Measurements from ENCODE around the gene NPHS1. TPM values are rescaled to one million over a fixed set of nuclear protein-coding genes. Genes with fewer than 3 reads are reported as not detected.

Gene NPHS1
- total and polyA plus RNA-seq, 2 of the 8 experiments (the other 6 are each of a cell fraction or from before 2014, with no cell fraction given): 1.3 to 1.4 TPM

- Histone ChIP-seq H4K8ac (ENCODE audit: extremely low read depth, insufficient read depth, low read length) (no peak overlapping the region), H3K4me2 (ENCODE audit: insufficient read depth in 1 of 2, low read depth in 2 of 2, low read length in 2 of 2) (peak overlapping the region in 1 of 2 experiments; percentile 45; a peak in 3 of 4 replicates), H2BK20ac (ENCODE audit: low read length) (no peak overlapping the region), H3K9ac (replicated peaks in 1 of 4; ENCODE audit: extremely low read depth in 1 of 4, low read depth in 3 of 4, low read length in 3 of 4) (no peak overlapping the region), H3K23ac (ENCODE audit: insufficient read length) (no peak overlapping the region), H2BK5ac (ENCODE audit: low read depth, low read length) (no peak overlapping the region), H3K9me3 (ENCODE audit: insufficient read depth in 2 of 2, low read depth in 1 of 2, low read length in 1 of 2) (no peaks in the 10 kb centered on the region), H2BK12ac (ENCODE audit: low read depth, low read length) (no peak overlapping the region), H3K79me1 (ENCODE audit: low read depth, low read length) (no peaks in the 10 kb centered on the region; the same call in 1 of the 2 replicates), H4K91ac (replicated peaks; ENCODE audit: insufficient read length, low read length) (no peak overlapping the region), H2BK15ac (ENCODE audit: low read length) (peak overlapping the region; percentile 95; the same call in 1 of the 2 replicates), H4K20me1 (replicated peaks in 1 of 2; ENCODE audit: control insufficient read depth in 1 of 2, insufficient read depth in 2 of 2, low read length in 2 of 2) (peaks cover 0 to 12% of the 10 kb centered on the region in 2 experiments), H2AFZ (ENCODE audit: low read length) (no peak overlapping the region), H3K18ac (ENCODE audit: extremely low read depth, low read length) (no peak overlapping the region), H4K5ac (ENCODE audit: insufficient read length, low read depth, low read length) (no peak overlapping the region), H3K4me3 (ENCODE audit: extremely low read depth in 1 of 4, insufficient read depth in 2 of 4, low read depth in 3 of 4, low read length in 4 of 4) (no peak overlapping the region; a peak in 1 of 8 replicates), H3K14ac (ENCODE audit: insufficient read length) (no peak overlapping the region), H2BK120ac (replicated peaks; ENCODE audit: low read depth, low read length) (no peak overlapping the region), H3K27ac (ENCODE audit: low read depth, low read length) (no peak overlapping the region), H3K27me3 (replicated peaks in 1 of 4; ENCODE audit: control insufficient read depth in 3 of 4, extremely low read depth in 1 of 4, insufficient read depth in 3 of 4, low read length in 3 of 4) (peaks cover 0 to 5% (median 2%) of the 10 kb centered on the region in 4 experiments; a peak in 3 of 7 replicates), H3K4me1 (replicated peaks in 1 of 4; ENCODE audit: control insufficient read depth in 3 of 4, insufficient read depth in 4 of 4, low read length in 3 of 4) (peaks cover 0 to 26% (median 14%) of the 10 kb centered on the region in 4 experiments; a peak in 6 of 7 replicates), H3K56ac (replicated peaks; ENCODE audit: insufficient read length, low read depth, low read length) (no peak overlapping the region), H3K23me2 (ENCODE audit: low read depth, low read length) (peaks cover 11% of the 10 kb centered on the region), H3K4ac (replicated peaks; ENCODE audit: insufficient read length, low read depth, low read length) (no peak overlapping the region), H3K36me3 (ENCODE audit: control insufficient read depth in 2 of 4, insufficient read depth in 4 of 4, low read length in 3 of 4) (no peaks in the 10 kb centered on the region), H2AK5ac (ENCODE audit: low read depth, low read length) (0 out of 2 replicates have a peak overlapping the region, but pooled peaks have one; percentile 45), H3K79me2 (ENCODE audit: control insufficient read depth in 1 of 2, insufficient read depth in 2 of 2, low read length in 2 of 2) (no peaks in the 10 kb centered on the region)
- FAIRE-seq (no peak), DNase-seq (ENCODE audit: low read depth in 1 of 2, low spot score in 2 of 2) (peak in 1 of 2 experiments; percentile 75)
- WGBS, 2 experiments (ENCODE audit: extremely low coverage in 1 of 2, insufficient coverage in 1 of 2, insufficient read length in 1 of 2, insufficient replicate concordance in 2 of 2, low coverage in 1 of 2, low lambda C conversion rate in 2 of 2, missing lambda C conversion rate in 1 of 2): 38% methylated on average over 9 of the region's 9 CpGs; no CpG with 5 or more reads in 1 of the 2 experiments
- POLR2A ChIA-PET (ENCODE audit: partially characterized antibody): interaction anchor here (1.0 to 1.8 kb wide), 3 partner anchors 17 to 41 kb away, joined by 3 to 4 read pairs (median 4); no protein-coding TSS in a partner anchor
- CTCF ChIA-PET (ENCODE audit: partially characterized antibody): interaction anchor here (0.8 to 1.1 kb wide), 3 partner anchors 34 to 38 kb away, joined by 3 to 5 read pairs (median 4); no protein-coding TSS in a partner anchor
- TF ChIP-seq GTF2F1 (IDR thresholded peaks at IDR 0.05; ENCODE audit: borderline replicate concordance, low read depth, low read length): no peak
- TF ChIP-seq TAF7 (optimal IDR thresholded peaks at IDR 0.05; ENCODE audit: borderline replicate concordance, low read depth, low read length): no peak
- TF ChIP-seq, protein P1, sequence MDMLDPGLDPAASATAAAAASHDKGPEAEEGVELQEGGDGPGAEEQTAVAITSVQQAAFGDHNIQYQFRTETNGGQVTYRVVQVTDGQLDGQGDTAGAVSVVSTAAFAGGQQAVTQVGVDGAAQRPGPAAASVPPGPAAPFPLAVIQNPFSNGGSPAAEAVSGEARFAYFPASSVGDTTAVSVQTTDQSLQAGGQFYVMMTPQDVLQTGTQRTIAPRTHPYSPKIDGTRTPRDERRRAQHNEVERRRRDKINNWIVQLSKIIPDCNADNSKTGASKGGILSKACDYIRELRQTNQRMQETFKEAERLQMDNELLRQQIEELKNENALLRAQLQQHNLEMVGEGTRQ (IDR thresholded peaks at IDR 0.05; ENCODE audit: low read length): no peak
- no peak for TF ChIP-seq JUND (IDR thresholded peaks at IDR 0.05; ENCODE audit: low read length)
- TF ChIP-seq SUZ12 (IDR thresholded peaks at IDR 0.05; ENCODE audit: low read length): no peak
- TF ChIP-seq HDAC6 (IDR thresholded peaks at IDR 0.05; ENCODE audit: low read depth, low read length): no peak
- no peak for TF ChIP-seq POLR2A (IDR thresholded peaks at IDR 0.05; ENCODE audit: control extremely low read depth in 1 of 2, low read depth in 2 of 2, low read length in 2 of 2)
- TF ChIP-seq SRF (IDR thresholded peaks at IDR 0.05; ENCODE audit: low read depth, low read length): no peak
- TF ChIP-seq TEAD4 (IDR thresholded peaks at IDR 0.05; ENCODE audit: low read depth, low read length): no peak
- TF ChIP-seq ASH2L (IDR thresholded peaks at IDR 0.05; ENCODE audit: low read length): no peak
- TF ChIP-seq NANOG (IDR thresholded peaks at IDR 0.05; ENCODE audit: insufficient read depth, low read depth, low read length, poor library complexity, severe bottlenecking): no peak
- TF ChIP-seq KDM5A (IDR thresholded peaks at IDR 0.05; ENCODE audit: low read length): no peak
- TF ChIP-seq KDM1A (IDR thresholded peaks at IDR 0.05; ENCODE audit: borderline replicate concordance, low read length): no peak
Measured at GRCh38 chr19:35781650-35782049, 70.7 kb downstream of the NPHS1 start.
